GM19238 (cell line): ENCODE data around the gene TBC1D2B.
"Not testable (repeated sequence)": the region's sequence is repeated elsewhere in the genome, so short reads cannot be mapped to it uniquely, and the experiment has no call there.

Experiments used
- DNase-seq: peaks from one replicate; pipeline ENCODE4 v3.0.0; 2011; ENCODE audit warnings: low spot score; ENCODE audit not compliant: insufficient read length

TBC1D2B gene

GRCh38 chr15:77988347-77989295 is 88.9 kb downstream of the TBC1D2B start:
- DNase-seq: no peak

- DNase-seq: not testable (repeated sequence)
Observed at GRCh38 chr15:77987765-77988136, 89.8 kb downstream of the TBC1D2B start.

- no peak for DNase-seq
Observed at GRCh38 chr15:77986891-77987764, 90.4 kb downstream of the TBC1D2B start.

- DNase-seq: no peak
Observed at GRCh38 chr15:77985931-77986480, 91.5 kb downstream of the TBC1D2B start.

- no peak for DNase-seq
Observed at GRCh38 chr15:77985031-77985930, 92.2 kb downstream of the TBC1D2B start.

GRCh38 chr15:77984446-77984861 is 93.1 kb downstream of the TBC1D2B start:
- DNase-seq: no peak

- no peak for DNase-seq
Observed at GRCh38 chr15:77983708-77984445, 93.6 kb downstream of the TBC1D2B start.

GRCh38 chr15:77983091-77983707 is 94.3 kb downstream of the TBC1D2B start:
- no peak for DNase-seq

GRCh38 chr15:77982127-77982490 is 95.4 kb downstream of the TBC1D2B start:
- no peak for DNase-seq

- DNase-seq: no peak
Observed at GRCh38 chr15:77981281-77982126, 96.0 kb downstream of the TBC1D2B start.

GRCh38 chr15:77980674-77981073 is 96.8 kb downstream of the TBC1D2B start:
- not testable (repeated sequence) for DNase-seq

GRCh38 chr15:77980098-77980497 is 97.4 kb downstream of the TBC1D2B start:
- DNase-seq: no peak

GRCh38 chr15:77979157-77979556 is 98.4 kb downstream of the TBC1D2B start:
- DNase-seq: not testable (repeated sequence)

GRCh38 chr15:77978759-77979145 is 98.8 kb downstream of the TBC1D2B start:
- not testable (repeated sequence) for DNase-seq

GRCh38 chr15:77977903-77978758 is 99.4 kb downstream of the TBC1D2B start:
- DNase-seq: not testable (repeated sequence)

- not testable (repeated sequence) for DNase-seq
Observed at GRCh38 chr15:77976760-77977525, 100.6 kb downstream of the TBC1D2B start.

GRCh38 chr15:77976095-77976450 is 101.4 kb downstream of the TBC1D2B start:
- not testable (repeated sequence) for DNase-seq
